Neural progenitor cell (in vitro differentiated cells): ENCODE measurements around the gene GGCX.

ENCODE experiments used
- CTCF ChIP-seq: fragments of 200-600 bp; sonication (generic); IDR thresholded peaks from 2 replicates; pipeline ENCODE4 v1.5.1; 2017; ENCODE audit warnings: antibody characterized with exemption, mild to moderate bottlenecking
- EZH2 ChIP-seq: fragments of 200-600 bp; sonication (generic); IDR thresholded peaks from 2 replicates; pipeline ENCODE4 v1.6.1; 2017; ENCODE audit warnings: antibody characterized with exemption, mild to moderate bottlenecking, moderate library complexity

- TF ChIP-seq CTCF (no peak), EZH2 (no peak)
Measured at GRCh38 chr2:85514323-85514722, 47.0 kb downstream of the GGCX start.
